ENCODE results near the gene RASSF7.
"Not testable (repeated sequence)": the region's sequence is repeated elsewhere in the genome, so short reads cannot be mapped to it uniquely, and the experiment has no call there.

RASSF7 gene

GRCh38 chr11:560305-561147, at the start of gene RASSF7, which contains the start of gene LMNTD2:
RASSF7 (plus strand) TSS chr11:560970; CDS start chr11:561769, 799 bp downstream.
LMNTD2 (minus strand) TSS chr11:560738; CDS start chr11:560716, 22 bp downstream.
- peak in 55 of 56 donors; percentile 39 to 93 (median 76) for DNase-seq

GRCh38 chr11:512761-513595, 47.8 kb upstream of the RASSF7 start:
- no peak for DNase-seq

GRCh38 chr11:514606-515005, 46.2 kb upstream of the RASSF7 start:
- DNase-seq = no peak

- DNase-seq = no peak
Observed at GRCh38 chr11:515131-515530, 45.6 kb upstream of the RASSF7 start.

- DNase-seq = no peak
Observed at GRCh38 chr11:516400-516799, 44.4 kb upstream of the RASSF7 start.

GRCh38 chr11:516918-517685, 43.7 kb upstream of the RASSF7 start:
- not testable (repeated sequence) for DNase-seq

GRCh38 chr11:518463-519202, 42.1 kb upstream of the RASSF7 start:
- DNase-seq = peak in 2 of 56 donors; percentile 65 to 70

- DNase-seq = no peak
Observed at GRCh38 chr11:520428-521176, 40.2 kb upstream of the RASSF7 start.

GRCh38 chr11:521177-521688, 39.5 kb upstream of the RASSF7 start:
- no peak for DNase-seq

- DNase-seq = no peak
Observed at GRCh38 chr11:526192-526591, 34.6 kb upstream of the RASSF7 start.

GRCh38 chr11:528166-528814, 32.5 kb upstream of the RASSF7 start:
- DNase-seq = no peak

GRCh38 chr11:528815-529727, 31.7 kb upstream of the RASSF7 start:
- no peak for DNase-seq

GRCh38 chr11:529728-530411, 30.9 kb upstream of the RASSF7 start:
- DNase-seq = no peak

GRCh38 chr11:530960-531831, 29.6 kb upstream of the RASSF7 start:
- DNase-seq = no peak

- DNase-seq = no peak
Observed at GRCh38 chr11:531919-532526, 28.7 kb upstream of the RASSF7 start.

GRCh38 chr11:532527-532985, 28.2 kb upstream of the RASSF7 start:
- DNase-seq = no peak
